Activated B cell treated with CpG ODN at 0.5 μM for 24 hours (primary cell): ENCODE results near the gene FGD1. TPM values are rescaled to one million over a fixed set of nuclear protein-coding genes. Genes with fewer than 3 reads are reported as not detected.
A peak's percentile ranks its signal among the peaks of the same experiment; 100 is the strongest.
"Not testable (repeated sequence)": the region's sequence is repeated elsewhere in the genome, so short reads cannot be mapped to it uniquely, and the experiment has no call there.

Source experiments
- ATAC-seq: fragments of 200-7000 bp; cut with Tn5 transposase; one replicate; pipeline ENCODE4 v1.10.0; 2021; ENCODE audit warnings: low read depth, mild to moderate bottlenecking, moderate library complexity
- CTCF ChIA-PET: fragments of 350-600 bp; sonication (Branson Sonifier 250); formaldehyde crosslinking; loops from one replicate; lab custom pipeline; 2021; ENCODE audit warnings: antibody characterized with exemption; lab: Charles Lee
- POLR2A ChIA-PET: fragments of 350-600 bp; sonication (Branson Sonifier 250); formaldehyde crosslinking; loops from one replicate; lab custom pipeline; 2021; ENCODE audit warnings: antibody characterized with exemption; lab: Charles Lee
- DNase-seq: peaks from one replicate; pipeline ENCODE4 v3.0.0; 2022
- H3K27ac Mint-ChIP-seq: one replicate; pipeline ENCODE4 v1.8.0; 2020; ENCODE audit warnings: mixed read lengths
- H3K27me3 Mint-ChIP-seq: one replicate; pipeline ENCODE4 v1.8.0; 2021; ENCODE audit warnings: mixed read lengths
- H3K36me3 Mint-ChIP-seq: one replicate; pipeline ENCODE4 v1.8.0; 2021; ENCODE audit warnings: low read depth, mixed read lengths
- H3K4me1 Mint-ChIP-seq: one replicate; pipeline ENCODE4 v1.8.0; 2021; ENCODE audit warnings: mixed read lengths
- H3K4me3 Mint-ChIP-seq: one replicate; pipeline ENCODE4 v1.8.0; 2020; ENCODE audit warnings: mild to moderate bottlenecking, mixed read lengths
- H3K9me3 Mint-ChIP-seq: one replicate; pipeline ENCODE4 v1.8.0; 2020; ENCODE audit warnings: mixed read lengths
- intact Hi-C: fragments of 100-400 bp; cut with micrococcal nuclease; formaldehyde crosslinking; loops from one replicate; pipeline ENCODE4 v1.15.1; 2024
- total RNA-seq: library from RNA; stranded (reverse); gene quantifications from 2 replicates; pipeline ENCODE4 v1.2.3, GENCODE V29; 2022
- TF ChIP-seq, protein P1 (sequence below): fragments of 200-600 bp; IDR thresholded peaks from one replicate; pipeline ENCODE4 v1.8.0; 2022; ENCODE audit warnings: antibody characterized with exemption, mild to moderate bottlenecking

Gene FGD1
- total RNA-seq, result not detected in 2 replicates

DNA sequence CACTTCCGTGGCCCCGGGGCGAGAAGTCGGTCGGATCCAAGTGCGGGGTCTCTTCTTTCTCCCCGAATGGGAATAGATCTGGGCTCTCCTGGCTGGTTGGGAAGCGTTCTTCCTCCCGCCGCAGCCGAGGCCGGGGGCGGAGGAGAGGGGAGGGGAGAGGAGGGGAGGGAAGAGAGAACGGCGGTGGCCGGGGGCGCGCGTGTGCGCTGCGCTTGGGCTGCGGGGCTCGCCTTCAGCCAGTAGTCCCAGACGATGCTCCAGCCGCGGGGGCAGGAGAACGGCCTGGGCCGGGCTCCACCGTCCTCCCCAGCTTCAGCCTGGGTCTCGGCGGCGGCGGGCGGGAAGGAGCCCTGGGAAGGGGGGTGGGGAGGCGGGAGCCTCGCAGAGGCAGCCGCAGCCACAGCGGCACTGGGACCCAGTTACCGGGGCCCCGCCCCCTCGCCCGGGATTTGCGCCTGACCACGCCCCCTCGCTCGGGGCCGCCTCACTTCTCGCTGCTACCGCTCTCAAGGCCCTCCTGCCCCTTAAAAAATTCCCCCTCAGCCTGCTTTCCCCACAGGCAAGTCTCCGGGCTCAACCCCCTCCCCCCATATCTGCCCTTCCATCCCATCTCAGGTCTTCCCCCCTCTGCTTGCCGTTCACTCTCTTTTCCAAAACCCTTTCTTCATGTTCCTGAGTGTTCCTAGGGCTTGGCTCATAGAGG is at the start of gene FGD1:
Gene FGD1 (minus strand): TSS at position 421 of the 703 bp plus-strand sequence. CDS start 802 bp downstream, outside the sequence.
- POLR2A ChIA-PET, result no interaction called here
- Mint-ChIP-seq H3K27ac (no peak within 1 kb of the TSS), H3K9me3 (no peaks in the 10 kb centered on the region), H3K27me3 (peaks cover 20% of the 10 kb centered on the region), H3K36me3 (no peaks in the 10 kb centered on the region), H3K4me3 (peak within 1 kb of the TSS; percentile 77), H3K4me1 (no peaks in the 10 kb centered on the region)
- TF ChIP-seq, protein P1, sequence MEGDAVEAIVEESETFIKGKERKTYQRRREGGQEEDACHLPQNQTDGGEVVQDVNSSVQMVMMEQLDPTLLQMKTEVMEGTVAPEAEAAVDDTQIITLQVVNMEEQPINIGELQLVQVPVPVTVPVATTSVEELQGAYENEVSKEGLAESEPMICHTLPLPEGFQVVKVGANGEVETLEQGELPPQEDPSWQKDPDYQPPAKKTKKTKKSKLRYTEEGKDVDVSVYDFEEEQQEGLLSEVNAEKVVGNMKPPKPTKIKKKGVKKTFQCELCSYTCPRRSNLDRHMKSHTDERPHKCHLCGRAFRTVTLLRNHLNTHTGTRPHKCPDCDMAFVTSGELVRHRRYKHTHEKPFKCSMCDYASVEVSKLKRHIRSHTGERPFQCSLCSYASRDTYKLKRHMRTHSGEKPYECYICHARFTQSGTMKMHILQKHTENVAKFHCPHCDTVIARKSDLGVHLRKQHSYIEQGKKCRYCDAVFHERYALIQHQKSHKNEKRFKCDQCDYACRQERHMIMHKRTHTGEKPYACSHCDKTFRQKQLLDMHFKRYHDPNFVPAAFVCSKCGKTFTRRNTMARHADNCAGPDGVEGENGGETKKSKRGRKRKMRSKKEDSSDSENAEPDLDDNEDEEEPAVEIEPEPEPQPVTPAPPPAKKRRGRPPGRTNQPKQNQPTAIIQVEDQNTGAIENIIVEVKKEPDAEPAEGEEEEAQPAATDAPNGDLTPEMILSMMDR, result no peak
- DNase-seq, result peak; percentile 27
- peak; percentile 75 for ATAC-seq
- intact Hi-C loops, result no loop called here
- CTCF ChIA-PET, result no interaction called here

DNA sequence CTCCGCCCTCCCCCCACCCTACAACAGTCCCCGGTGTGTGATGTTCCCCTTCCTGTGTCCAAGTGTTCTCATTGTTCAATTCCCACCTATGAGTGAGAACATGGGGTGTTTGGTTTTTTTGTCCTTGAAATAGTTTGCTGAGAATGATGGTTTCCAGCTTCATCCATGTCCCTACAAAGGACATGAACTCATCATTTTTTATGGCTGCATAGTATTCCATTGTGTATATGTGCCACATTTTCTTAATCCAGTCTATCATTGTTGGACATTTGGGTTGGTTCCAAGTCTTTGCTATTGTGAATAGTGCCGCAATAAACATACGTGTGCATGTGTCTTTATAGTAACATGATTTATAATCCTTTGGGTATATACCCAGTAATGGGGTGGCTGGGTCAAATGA is 46.2 kb upstream of the FGD1 start:
- CTCF ChIA-PET, H3K4me1 Mint-ChIP-seq, intact Hi-C loops, H3K4me3 Mint-ChIP-seq, H3K27ac Mint-ChIP-seq, H3K9me3 Mint-ChIP-seq, H3K27me3 Mint-ChIP-seq, DNase-seq, ATAC-seq, POLR2A ChIA-PET: not testable (repeated sequence)
- peaks cover 65% of the 10 kb centered on the region for H3K36me3 Mint-ChIP-seq

DNA sequence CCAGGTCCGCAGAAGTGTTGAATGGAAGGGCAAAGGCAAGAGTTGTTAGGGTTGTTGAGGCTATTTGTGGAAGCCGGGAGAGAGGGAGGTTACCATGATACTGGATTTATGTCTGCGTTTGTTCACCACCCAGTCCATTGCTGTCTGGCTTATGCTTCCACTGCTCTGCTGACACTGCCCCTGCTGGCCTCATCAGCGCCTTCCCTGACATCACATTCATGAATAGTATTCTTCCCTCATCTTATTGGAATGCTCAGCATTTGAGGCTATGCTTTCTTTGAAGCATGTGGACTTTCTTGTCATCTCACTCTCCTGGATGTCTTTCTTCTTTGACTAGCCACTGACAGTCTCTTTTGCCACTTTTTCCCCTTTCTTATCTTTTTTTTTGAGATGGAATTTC is 44.3 kb upstream of the FGD1 start:
- CTCF ChIA-PET, result no interaction called here
- Mint-ChIP-seq H3K36me3 (peaks cover 63% of the 10 kb centered on the region), H3K4me3 (no peak overlapping the region), H3K27ac (no peak overlapping the region), H3K27me3 (no peaks in the 10 kb centered on the region), H3K4me1 (peaks cover 3% of the 10 kb centered on the region), H3K9me3 (no peaks in the 10 kb centered on the region)
- intact Hi-C loops, result no loop called here
- ATAC-seq (no peak), DNase-seq (no peak)
- TF ChIP-seq, protein P1, result no peak
- POLR2A ChIA-PET, result no interaction called here

DNA sequence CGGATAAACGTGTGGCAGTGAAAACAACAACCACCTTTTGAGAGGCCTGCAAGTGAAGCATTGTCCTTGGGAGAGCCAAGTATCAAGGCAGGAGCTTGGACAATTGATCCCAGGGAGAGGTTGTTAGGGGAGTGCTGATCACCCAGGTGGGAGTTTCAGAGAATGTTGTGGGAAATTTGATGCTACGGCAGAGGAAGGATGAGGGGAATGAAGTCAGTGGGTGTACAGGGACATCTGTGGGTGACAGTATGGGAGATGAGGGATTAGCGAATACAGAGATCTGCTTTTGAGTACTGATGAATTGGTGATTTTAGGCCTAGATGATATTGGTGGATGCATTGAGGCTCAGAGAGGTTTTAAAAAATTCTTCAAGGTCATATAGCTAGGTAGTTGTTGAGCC is 38.2 kb upstream of the FGD1 start:
- ChIA-PET POLR2A (no interaction called here), CTCF (no interaction called here)
- intact Hi-C loops, result loop anchor here (10.0 kb wide), 1 partner anchor 631 kb away; no protein-coding TSS in a partner anchor

DNA sequence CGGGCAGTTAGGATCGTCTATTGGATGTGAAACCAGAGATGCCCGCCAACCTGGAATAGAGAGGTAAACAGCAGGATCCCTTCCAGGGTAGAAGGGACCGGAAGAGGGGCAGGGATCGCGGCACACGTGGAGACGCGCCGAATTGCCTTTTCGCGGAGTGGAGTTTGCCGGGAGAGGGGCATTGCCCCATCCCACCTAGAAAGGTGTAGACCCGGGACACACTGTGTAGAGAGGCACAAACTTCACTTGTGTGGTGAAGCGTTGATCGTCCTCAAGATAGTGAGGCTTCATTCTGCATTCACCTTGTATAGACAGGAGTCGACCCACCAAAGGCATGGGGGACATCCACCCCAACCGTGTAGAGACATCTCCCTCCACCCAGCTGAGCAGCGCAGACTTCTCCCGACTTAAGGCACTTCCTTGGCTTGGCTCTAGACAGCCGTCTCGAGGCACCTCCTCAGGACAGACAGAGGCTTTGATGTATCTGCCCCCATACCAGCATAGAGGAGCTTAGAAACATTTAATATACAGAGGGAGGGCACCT is 34.4 kb upstream of the FGD1 start:
- peak; percentile 21 for ATAC-seq
- ChIA-PET CTCF (no interaction called here), POLR2A (interaction anchor here (0.5 to 3.4 kb wide), 12 partner anchors 90 to 1448 kb away, joined by 3 to 35 read pairs (median 4); partner anchors contain the start of genes APEX2, PHF8, RRAGB and TSPYL2)
- TF ChIP-seq, protein P1, result no peak
- intact Hi-C loops, result loop anchor here (1.0 to 10.0 kb wide), 7 partner anchors 90 to 1186 kb away; partner anchors contain the start of genes FAM120C, PHF8, RRAGB and TSR2
- DNase-seq, result no peak
- peaks cover 43% of the 10 kb centered on the region for H3K4me1 Mint-ChIP-seq
- H3K9me3 Mint-ChIP-seq, result peaks cover 3% of the 10 kb centered on the region
- no peaks in the 10 kb centered on the region for H3K27me3 Mint-ChIP-seq
- peaks cover 23% of the 10 kb centered on the region for H3K36me3 Mint-ChIP-seq
- H3K4me3 Mint-ChIP-seq, result peak overlapping the region; percentile 94
- H3K27ac Mint-ChIP-seq, result peak overlapping the region; percentile 93

More for the DNA sequence above, 38.2 kb upstream of the FGD1 start:
- DNase-seq (no peak), ATAC-seq (no peak)
- peaks cover 43% of the 10 kb centered on the region for H3K36me3 Mint-ChIP-seq
- H3K9me3 Mint-ChIP-seq, result no peaks in the 10 kb centered on the region
- no peaks in the 10 kb centered on the region for H3K27me3 Mint-ChIP-seq
- TF ChIP-seq, protein P1, result no peak
- no peak overlapping the region for H3K27ac Mint-ChIP-seq
- H3K4me1 Mint-ChIP-seq, result peaks cover 41% of the 10 kb centered on the region
- no peak overlapping the region for H3K4me3 Mint-ChIP-seq
